Gastroesophageal sphincter (tissue), 4 donors: Measurements from ENCODE around the gene CTNS. TPM values are rescaled to one million over a fixed set of nuclear protein-coding genes. Genes with fewer than 3 reads are reported as not detected.

ENCODE experiments used
- ATAC-seq: fragments of 150-250 bp; one replicate; pipeline ENCODE4 v1.9.1; 2016; ENCODE audit warnings: mild to moderate bottlenecking, moderate library complexity
- H3K27ac ChIP-seq, 4 donors: fragments of 200-600 bp; sonication (generic) in 3 of 4; 1 replicate in 3 of 4; 2 replicates in 1 of 4; pipeline ENCODE4 v1.5.1; 2016 to 2019
- H3K27me3 ChIP-seq: fragments of 200-600 bp; sonication (generic); one replicate; pipeline ENCODE4 v1.5.1; 2019
- H3K36me3 ChIP-seq, 2 donors: fragments of 200-600 bp; sonication (generic); one replicate each; pipeline ENCODE4 v1.5.1; 2019; ENCODE audit warnings: control low read depth in 1 of 2
- H3K4me1 ChIP-seq, 3 donors: fragments of 200-600 bp; sonication (generic); 1 replicate in 2 of 3; 2 replicates in 1 of 3; pipeline ENCODE4 v1.5.1; 2016 to 2019; ENCODE audit warnings: control low read depth in 2 of 3
- H3K4me3 ChIP-seq, 2 donors: fragments of 200-600 bp; sonication (generic); one replicate each; pipeline ENCODE4 v1.5.1; 2019; ENCODE audit warnings: mild to moderate bottlenecking in 1 of 2, moderate library complexity in 1 of 2
- H3K9me3 ChIP-seq, 3 donors: fragments of 200-600 bp; sonication (generic); one replicate each; pipeline ENCODE4 v1.5.1; 2017 to 2019; ENCODE audit warnings: control low read depth in 2 of 3
- CTCF ChIP-seq, 4 experiments: fragments of 200-600 bp in 2 of 4; fragments of 450-650 bp in 2 of 4; sonication (generic) in 1 of 4; IDR thresholded peaks; one replicate each; pipeline ENCODE4 v1.5.1; 2017 to 2019; ENCODE audit warnings: antibody characterized with exemption in 4 of 4, mild to moderate bottlenecking in 2 of 4, moderate library complexity in 2 of 4
- EP300 ChIP-seq: sonication (generic); formaldehyde crosslinking; IDR thresholded peaks from one replicate; pipeline ENCODE4 v1.6.1; 2017; ENCODE audit warnings: antibody characterized with exemption, mild to moderate bottlenecking
- POLR2A ChIP-seq, 2 donors: fragments of 450-650 bp; IDR thresholded peaks; one replicate each; pipeline ENCODE4 v1.6.1; 2017; ENCODE audit warnings: antibody characterized with exemption in 2 of 2, mild to moderate bottlenecking in 2 of 2, moderate library complexity in 1 of 2
- POLR2AphosphoS5 ChIP-seq: sonication (generic); formaldehyde crosslinking; IDR thresholded peaks from one replicate; pipeline ENCODE4 v1.6.1; 2017; ENCODE audit warnings: antibody characterized with exemption
- WGBS, 2 donors: methylation state at CpG; one replicate each; pipeline ENCODE4 v1.1.5; 2018; ENCODE audit warnings: low coverage in 1 of 2; 5-methylcytosine and 5-hydroxymethylcytosine counted together
- total RNA-seq, 4 donors: library from RNA; depleted of rRNA; stranded (reverse); fragments of >200 nt; gene quantifications; one replicate each; pipeline ENCODE4 v1.1.0, GENCODE V29; 2016

The CTNS gene
- total RNA-seq, 4 donors from 2014 or later = 14.8 to 20.5 (median 17.8) TPM

DNA sequence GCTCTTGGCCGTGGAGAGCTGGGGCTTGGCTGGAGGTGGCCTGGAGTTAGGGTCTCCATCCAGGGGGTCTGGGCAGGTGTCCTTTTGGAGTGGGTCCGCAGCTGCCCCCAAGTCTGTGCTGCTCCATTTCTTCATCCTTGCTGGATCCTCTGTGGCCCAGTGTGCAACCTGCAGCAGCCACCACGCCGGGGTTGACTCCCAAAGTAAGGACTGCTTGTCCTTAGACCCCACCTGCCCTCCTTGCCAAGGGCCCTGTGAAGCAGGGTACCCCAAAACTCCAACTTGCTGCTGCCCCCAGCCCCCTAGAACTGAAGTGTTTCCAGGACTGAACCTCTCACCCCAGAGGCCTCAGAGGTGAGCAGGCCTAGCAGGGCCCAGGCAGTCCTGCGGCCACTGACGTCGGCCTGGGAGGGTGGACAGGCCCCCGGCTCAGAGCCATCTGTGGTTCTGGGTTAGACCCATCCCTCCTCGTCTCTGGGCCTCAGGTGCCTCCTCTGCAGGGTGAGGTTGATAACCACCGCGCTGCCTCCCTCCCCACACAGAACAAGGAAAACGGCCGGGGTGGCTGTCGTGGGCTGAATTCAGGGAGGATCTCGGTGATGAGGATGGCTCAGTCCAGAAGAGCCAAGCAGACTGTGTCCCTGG, 44.2 kb upstream of the CTNS start:
- H3K4me1 ChIP-seq = peaks cover 0 to 11% (median 0%) of the 10 kb centered on the region in 3 donors
- TF ChIP-seq POLR2A (IDR thresholded peaks at IDR 0.05) (no peak), EP300 (no peak), CTCF (IDR thresholded peaks at IDR 0.05) (no peak), POLR2AphosphoS5 (no peak)
- H3K36me3 ChIP-seq = peaks cover 0 to 58% of the 10 kb centered on the region in 2 donors
- H3K4me3 ChIP-seq = no peak overlapping the region
- H3K27ac ChIP-seq = no peak overlapping the region
- no peaks in the 10 kb centered on the region for H3K9me3 ChIP-seq
- 100% methylated on average over 1 of the region's 15 CpGs; no CpG with 5 or more reads in 1 of the 2 donors for WGBS, 2 donors
- no peaks in the 10 kb centered on the region for H3K27me3 ChIP-seq
- ATAC-seq = no peak

DNA sequence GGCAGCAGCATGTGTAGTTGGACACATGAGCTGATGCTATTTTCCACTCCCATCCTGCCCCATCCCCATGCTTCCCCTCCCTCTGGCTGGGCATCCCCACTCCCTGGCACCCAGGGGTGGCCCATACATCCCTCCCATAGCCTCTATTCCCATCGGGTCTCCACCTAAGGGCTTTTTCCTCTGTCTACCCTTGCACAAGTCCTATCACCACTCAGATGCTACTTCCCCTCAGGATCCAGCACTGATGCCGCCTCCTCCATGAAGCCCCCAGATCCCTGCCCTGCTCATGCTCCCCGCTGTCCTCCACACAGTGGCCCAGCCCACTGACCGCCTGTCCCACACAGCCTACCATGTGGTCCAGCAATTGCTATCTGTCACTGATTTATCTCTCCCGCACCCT, 43.2 kb upstream of the CTNS start:
- Histone ChIP-seq H3K9me3 (no peaks in the 10 kb centered on the region), H3K36me3 (peaks cover 0 to 48% of the 10 kb centered on the region in 2 donors), H3K4me1 (peaks cover 0 to 11% (median 0%) of the 10 kb centered on the region in 3 donors), H3K27me3 (no peaks in the 10 kb centered on the region), H3K27ac (no peak overlapping the region), H3K4me3 (no peak overlapping the region)
- no peak for TF ChIP-seq EP300
- TF ChIP-seq POLR2A (IDR thresholded peaks at IDR 0.05) = no peak
- no peak for TF ChIP-seq CTCF (IDR thresholded peaks at IDR 0.05)
- TF ChIP-seq POLR2AphosphoS5 = no peak
- ATAC-seq = no peak
- WGBS, 2 donors = 93 to 100% methylated on average over 1 to 5 of the region's 5 CpGs

DNA sequence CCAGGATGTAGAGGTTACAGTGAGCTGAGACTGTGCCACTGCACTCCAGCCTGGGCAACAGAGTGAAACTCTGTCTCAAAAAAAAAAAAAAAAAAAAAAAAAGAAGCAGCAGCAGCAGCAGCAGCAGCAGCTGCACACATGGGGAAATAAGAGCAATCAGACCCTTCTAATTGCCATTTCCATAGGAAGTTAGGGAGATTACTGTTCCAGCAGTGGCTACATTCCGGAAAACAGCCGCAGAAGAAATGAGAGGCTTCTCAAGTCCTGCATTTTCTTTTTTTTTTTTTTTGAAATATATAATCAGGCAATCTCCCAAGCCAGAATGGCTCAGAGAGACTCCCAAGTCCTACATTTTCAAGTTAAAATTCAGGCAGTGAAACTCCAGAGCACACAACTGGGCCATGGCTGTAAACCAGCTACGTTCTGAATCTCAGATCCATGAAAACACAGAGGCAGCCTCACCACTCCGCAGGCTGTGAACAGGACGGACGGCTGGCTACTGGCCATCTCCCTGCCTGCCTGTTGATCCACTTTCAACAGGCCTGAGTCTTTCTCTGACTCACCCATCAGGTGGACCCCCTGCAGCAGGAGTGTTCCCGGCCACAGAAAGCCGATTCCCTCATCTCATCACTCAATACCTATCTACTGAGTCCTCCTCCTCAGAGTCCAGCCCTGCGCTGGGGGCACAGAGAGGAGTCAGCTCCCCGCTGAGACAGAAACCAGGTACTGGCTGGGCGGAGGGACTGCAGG, 42.3 kb upstream of the CTNS start:
- peak overlapping the region in 3 of 4 donors; percentile 14 to 25 (median 19) for H3K27ac ChIP-seq

DNA sequence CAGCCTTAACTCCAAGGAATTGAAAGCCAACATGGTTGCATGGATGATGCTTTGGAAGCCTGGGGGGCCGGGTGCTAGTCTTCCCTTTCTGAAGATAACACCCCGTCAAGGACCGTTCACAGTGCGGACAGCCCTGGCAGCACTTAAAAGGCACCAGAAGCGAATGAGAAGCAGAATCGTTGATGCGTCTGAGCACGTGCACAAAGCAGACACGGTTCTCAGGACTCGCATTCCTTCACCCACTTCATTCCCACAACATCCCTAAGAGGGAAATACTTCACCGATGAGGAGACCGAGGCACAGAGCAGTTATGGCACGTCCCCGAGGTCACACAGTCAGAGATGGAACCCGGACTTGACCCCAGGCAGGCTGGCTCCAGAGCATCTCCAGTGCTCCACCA, 41.6 kb upstream of the CTNS start:
- no peak overlapping the region for H3K27ac ChIP-seq
- no peaks in the 10 kb centered on the region for H3K27me3 ChIP-seq
- peaks cover 0 to 34% of the 10 kb centered on the region in 2 donors for H3K36me3 ChIP-seq
- ATAC-seq = no peak
- WGBS, 2 donors = 70% methylated on average over 5 of the region's 15 CpGs; no CpG with 5 or more reads in 1 of the 2 donors
- TF ChIP-seq EP300 (no peak), POLR2A (IDR thresholded peaks at IDR 0.05) (no peak), CTCF (IDR thresholded peaks at IDR 0.05) (no peak), POLR2AphosphoS5 (no peak)
- no peak overlapping the region for H3K4me3 ChIP-seq
- peaks cover 0 to 11% (median 0%) of the 10 kb centered on the region in 3 donors for H3K4me1 ChIP-seq
- no peaks in the 10 kb centered on the region for H3K9me3 ChIP-seq

More for the DNA sequence above, 42.3 kb upstream of the CTNS start:
- 37 to 40% methylated on average over 4 to 7 of the region's 11 CpGs for WGBS, 2 donors
- H3K4me1 ChIP-seq = peaks cover 0 to 11% (median 0%) of the 10 kb centered on the region in 3 donors
- H3K27me3 ChIP-seq = no peaks in the 10 kb centered on the region
- TF ChIP-seq POLR2A (IDR thresholded peaks at IDR 0.05) (no peak), POLR2AphosphoS5 (no peak), CTCF (IDR thresholded peaks at IDR 0.05) (no peak), EP300 (no peak)
- no peak overlapping the region for H3K4me3 ChIP-seq
- H3K36me3 ChIP-seq = peaks cover 0 to 42% of the 10 kb centered on the region in 2 donors
- no peaks in the 10 kb centered on the region for H3K9me3 ChIP-seq
- ATAC-seq = peak; percentile 44
